Liver (tissue), 9 donors: ENCODE results near the gene SMC1A. TPM values are rescaled to one million over a fixed set of nuclear protein-coding genes. Genes with fewer than 3 reads are reported as not detected.

Source experiments
- DNase-seq: peaks from one replicate; pipeline ENCODE4 v3.0.0-alpha.2; 2017; ENCODE audit warnings: low spot score
- H3K27ac ChIP-seq, 2 donors: one replicate each; pipeline ENCODE4 v1.7.0; 2013; ENCODE audit warnings: inconsistent platforms in 2 of 2, low read length in 2 of 2, control low read depth in 1 of 2, low read depth in 1 of 2, mild to moderate bottlenecking in 1 of 2
- H3K27me3 ChIP-seq, 4 donors: one replicate each; pipeline versions ENCODE4 v1.6.1 to v1.7.0; 2013; ENCODE audit warnings: low read length in 3 of 4, inconsistent platforms in 1 of 4, mild to moderate bottlenecking in 1 of 4, moderate library complexity in 1 of 4; ENCODE audit not compliant: control insufficient read depth in 4 of 4, insufficient read depth in 4 of 4
- H3K36me3 ChIP-seq, 4 donors: one replicate each; pipeline versions ENCODE4 v1.6.1 to v1.7.0; 2013; ENCODE audit warnings: low read length in 3 of 4, mild to moderate bottlenecking in 3 of 4, low read depth in 1 of 4, moderate library complexity in 1 of 4; ENCODE audit not compliant: control insufficient read depth in 4 of 4, insufficient read depth in 3 of 4
- H3K4me1 ChIP-seq, 4 donors: one replicate each; pipeline versions ENCODE4 v1.6.1 to v1.7.0; 2013; ENCODE audit warnings: low read length in 3 of 4, mild to moderate bottlenecking in 3 of 4, moderate library complexity in 1 of 4; ENCODE audit not compliant: control insufficient read depth in 4 of 4, insufficient read depth in 4 of 4
- H3K4me3 ChIP-seq, 3 donors: one replicate each; pipeline versions ENCODE4 v1.6.1 to v1.7.0; 2013; ENCODE audit warnings: low read length in 3 of 3, control low read depth in 1 of 3, low read depth in 1 of 3, mild to moderate bottlenecking in 1 of 3
- H3K9ac ChIP-seq, 2 donors: one replicate each; pipeline ENCODE4 v1.7.0; 2013; ENCODE audit warnings: low read length in 2 of 2, mild to moderate bottlenecking in 2 of 2, moderate library complexity in 2 of 2, control low read depth in 1 of 2, low read depth in 1 of 2
- H3K9me3 ChIP-seq, 4 donors: one replicate each; pipeline versions ENCODE4 v1.6.1 to v1.7.0; 2013; ENCODE audit warnings: low read length in 3 of 4; ENCODE audit not compliant: control insufficient read depth in 4 of 4
- ATF3 ChIP-seq: IDR thresholded peaks from 2 replicates; pipeline ENCODE4 v1.6.1; 2016; ENCODE audit warnings: antibody characterized with exemption
- CTCF ChIP-seq: fragments of 150-350 bp; IDR thresholded peaks from 2 replicates; pipeline ENCODE4 v1.5.1; 2017; ENCODE audit warnings: improper control_type of control experiment, low read depth, low read length; ENCODE audit not compliant: missing input control
- GABPA ChIP-seq, 2 donors: IDR thresholded peaks in 1 of 2; conservative IDR thresholded peaks in 1 of 2; 2 replicates each; pipeline ENCODE4 v1.6.1; 2016; ENCODE audit warnings: antibody characterized with exemption in 2 of 2, mild to moderate bottlenecking in 1 of 2, moderate library complexity in 1 of 2
- HNF4A ChIP-seq, 2 donors: conservative IDR thresholded peaks; 2 replicates each; pipeline ENCODE4 v1.6.1; 2016; ENCODE audit warnings: antibody characterized with exemption in 2 of 2, mild to moderate bottlenecking in 2 of 2
- HNF4G ChIP-seq: IDR thresholded peaks from 2 replicates; pipeline ENCODE4 v1.6.1; 2016; ENCODE audit warnings: antibody characterized with exemption
- JUND ChIP-seq, 2 donors: IDR thresholded peaks; 2 replicates each; pipeline ENCODE4 v1.6.1; 2016; ENCODE audit warnings: antibody characterized with exemption in 2 of 2
- MAX ChIP-seq: IDR thresholded peaks from 2 replicates; pipeline ENCODE4 v1.6.1; 2016; ENCODE audit warnings: antibody characterized with exemption
- NR2F2 ChIP-seq: IDR thresholded peaks from 2 replicates; pipeline ENCODE4 v1.6.1; 2016; ENCODE audit warnings: antibody characterized with exemption
- RAD21 ChIP-seq, 2 donors: IDR thresholded peaks; 2 replicates each; pipeline ENCODE4 v1.6.1; 2016; ENCODE audit warnings: antibody characterized with exemption in 2 of 2, mild to moderate bottlenecking in 2 of 2
- REST ChIP-seq: IDR thresholded peaks from 2 replicates; pipeline ENCODE4 v1.6.1; 2016; ENCODE audit warnings: antibody characterized with exemption, mild to moderate bottlenecking
- RXRA ChIP-seq, 2 donors: IDR thresholded peaks; 2 replicates each; pipeline ENCODE4 v1.6.1; 2017 to 2018; ENCODE audit warnings: antibody characterized with exemption in 2 of 2, mild to moderate bottlenecking in 1 of 2
- YY1 ChIP-seq: IDR thresholded peaks from 2 replicates; pipeline ENCODE4 v1.6.1; 2016; ENCODE audit warnings: antibody characterized with exemption, mild to moderate bottlenecking
- ZBTB33 ChIP-seq: IDR thresholded peaks from 2 replicates; pipeline ENCODE4 v1.6.1; 2016; ENCODE audit warnings: antibody characterized with exemption
- WGBS: extraction: QIAGEN DNeasy Blood & Tissue Kit; methylation state at CpG from one replicate; pipeline ENCODE4 v1.1.7; 2013; 5-methylcytosine and 5-hydroxymethylcytosine counted together
- polyA plus RNA-seq, 2 donors: library from polyadenylated mRNA; stranded (reverse) in 1 of 2; unstranded in 1 of 2; fragments of 200-250 nt in 1 of 2; fragments of >200 nt in 1 of 2; fragmentation: Nextera tagmentation in 1 of 2; extraction: Ambion mirVana in 1 of 2; gene quantifications; one replicate each; pipeline versions ENCODE4 v1.2.1 to v1.2.3, GENCODE V29; 2013 to 2015
- total RNA-seq, 2 donors: library from RNA; depleted of rRNA; stranded (reverse); fragments of >200 nt; gene quantifications; one replicate each; pipeline ENCODE4 v1.2.3, GENCODE V29; 2014
- donor health status: healthy.
- donor health status: healthy.
- donor health status: healthy.
- donor health status: healthy.
- donor health status: healthy.

SMC1A gene
- total and polyA plus RNA-seq, 4 donors: 11.0 to 25.6 (median 18.2) TPM

GRCh38 chrX:53438174-53438831 is 15.8 kb upstream of the SMC1A start:
- peaks cover 2 to 46% (median 28%) of the 10 kb centered on the region in 4 donors for H3K4me1 ChIP-seq

More at GRCh38 chrX:53438174-53438831, 15.8 kb upstream of the SMC1A start:
- DNase-seq: no peak
- TF ChIP-seq JUND (IDR thresholded peaks at IDR 0.05) (no peak), GABPA (IDR thresholded peaks at IDR 0.05 in 1 of 2, conservative IDR thresholded peaks at IDR 0.05 in 1 of 2) (no peak), CTCF (no peak), HNF4G (no peak), REST (no peak), RAD21 (IDR thresholded peaks at IDR 0.05) (no peak), NR2F2 (no peak), YY1 (no peak), ATF3 (no peak), RXRA (IDR thresholded peaks at IDR 0.05) (no peak), ZBTB33 (no peak), MAX (no peak), HNF4A (conservative IDR thresholded peaks at IDR 0.05) (no peak)
- Histone ChIP-seq H3K4me3 (no peak overlapping the region), H3K27ac (no peak overlapping the region), H3K9me3 (no peaks in the 10 kb centered on the region), H3K9ac (no peak overlapping the region), H3K36me3 (no peaks in the 10 kb centered on the region), H3K27me3 (peaks cover 0 to 3% (median 0%) of the 10 kb centered on the region in 4 donors)
- 77% methylated on average over 5 of the region's 5 CpGs for WGBS
